Mesothelial cell of epicardium (in vitro differentiated cells): ENCODE data around the gene CNTLN. TPM values are rescaled to one million over a fixed set of nuclear protein-coding genes. Genes with fewer than 3 reads are reported as not detected.

ENCODE experiments used
- DNase-seq, 2 experiments: peaks; one replicate each; pipeline ENCODE4 v3.0.0; 2021; ENCODE audit warnings: low spot score in 2 of 2; ENCODE audit not compliant: unreplicated experiment in 2 of 2
- H3K27ac Mint-ChIP-seq: 2 replicates; pipeline ENCODE4 v1.8.0; 2021; ENCODE audit warnings: mixed read lengths
- H3K27me3 Mint-ChIP-seq: 2 replicates; pipeline ENCODE4 v1.8.0; 2021; ENCODE audit warnings: low read depth, mixed read lengths
- H3K36me3 Mint-ChIP-seq: 2 replicates; pipeline ENCODE4 v1.8.0; 2021; ENCODE audit warnings: mixed read lengths
- H3K4me1 Mint-ChIP-seq: 2 replicates; pipeline ENCODE4 v1.8.0; 2021; ENCODE audit warnings: mixed read lengths
- H3K4me3 Mint-ChIP-seq: 2 replicates; pipeline ENCODE4 v1.8.0; 2021; ENCODE audit warnings: mild to moderate bottlenecking, moderate library complexity, mixed read lengths
- H3K9me3 Mint-ChIP-seq: 2 replicates; pipeline ENCODE4 v1.8.0; 2021; ENCODE audit warnings: mixed read lengths
- CTCF ChIP-seq: fragments of 200-600 bp; sonication (generic); IDR thresholded peaks from one replicate; pipeline ENCODE4 v1.5.0; 2021; ENCODE audit warnings: antibody characterized with exemption; ENCODE audit not compliant: unreplicated experiment
- total RNA-seq: library from RNA; stranded (reverse); gene quantifications from 3 replicates; pipeline ENCODE4 v1.2.1, GENCODE V29; 2021

CNTLN gene
- total RNA-seq, 1 donor from 2014 or later: 14.0 TPM

- DNase-seq: no peak
- no peak overlapping the region for H3K4me3 Mint-ChIP-seq
- H3K27me3 Mint-ChIP-seq: no peaks in the 10 kb centered on the region
- H3K9me3 Mint-ChIP-seq: no peaks in the 10 kb centered on the region
- TF ChIP-seq CTCF: no peak
- no peaks in the 10 kb centered on the region for H3K36me3 Mint-ChIP-seq
- no peak overlapping the region for H3K27ac Mint-ChIP-seq
- peaks cover 7% of the 10 kb centered on the region for H3K4me1 Mint-ChIP-seq
These were observed 353.8 kb downstream of the CNTLN start for GRCh38 chr9:17488662-17489061.

GRCh38 chr9:17490110-17490509 is 355.3 kb downstream of the CNTLN start:
- Mint-ChIP-seq H3K27me3 (no peaks in the 10 kb centered on the region), H3K4me1 (peaks cover 7% of the 10 kb centered on the region), H3K4me3 (no peak overlapping the region), H3K36me3 (no peaks in the 10 kb centered on the region), H3K9me3 (no peaks in the 10 kb centered on the region), H3K27ac (no peak overlapping the region)
- no peak for DNase-seq
- no peak for TF ChIP-seq CTCF

- H3K27ac Mint-ChIP-seq: no peak overlapping the region
- DNase-seq: no peak
- TF ChIP-seq CTCF: no peak
- no peaks in the 10 kb centered on the region for H3K27me3 Mint-ChIP-seq
- H3K9me3 Mint-ChIP-seq: no peaks in the 10 kb centered on the region
- H3K4me3 Mint-ChIP-seq: no peak overlapping the region
- peaks cover 7% of the 10 kb centered on the region for H3K4me1 Mint-ChIP-seq
- peaks cover 9% of the 10 kb centered on the region for H3K36me3 Mint-ChIP-seq
These were observed 356.9 kb downstream of the CNTLN start for GRCh38 chr9:17491780-17492179.

GRCh38 chr9:17503196-17503595 is 368.4 kb downstream of the CNTLN start:
- H3K9me3 Mint-ChIP-seq: peaks cover 18% of the 10 kb centered on the region
- no peaks in the 10 kb centered on the region for H3K36me3 Mint-ChIP-seq
- no peak for TF ChIP-seq CTCF
- DNase-seq: no peak
- H3K27ac Mint-ChIP-seq: no peak overlapping the region
- H3K4me3 Mint-ChIP-seq: no peak overlapping the region
- H3K27me3 Mint-ChIP-seq: no peaks in the 10 kb centered on the region
- H3K4me1 Mint-ChIP-seq: peaks cover 1% of the 10 kb centered on the region

GRCh38 chr9:17509151-17509550 is 374.3 kb downstream of the CNTLN start:
- Mint-ChIP-seq H3K4me3 (no peak overlapping the region), H3K27me3 (no peaks in the 10 kb centered on the region), H3K9me3 (peaks cover 14% of the 10 kb centered on the region), H3K36me3 (no peaks in the 10 kb centered on the region), H3K27ac (no peak overlapping the region), H3K4me1 (no peaks in the 10 kb centered on the region)
- DNase-seq: no peak
- TF ChIP-seq CTCF: no peak

GRCh38 chr9:17509701-17510100 is 374.9 kb downstream of the CNTLN start:
- TF ChIP-seq CTCF: no peak
- Mint-ChIP-seq H3K9me3 (peaks cover 10% of the 10 kb centered on the region), H3K4me1 (no peaks in the 10 kb centered on the region), H3K36me3 (no peaks in the 10 kb centered on the region), H3K4me3 (no peak overlapping the region), H3K27ac (no peak overlapping the region), H3K27me3 (no peaks in the 10 kb centered on the region)
- DNase-seq: no peak
